Smooth muscle cell (in vitro differentiated cells): ENCODE data around the gene CECR2. TPM values are rescaled to one million over a fixed set of nuclear protein-coding genes. Genes with fewer than 3 reads are reported as not detected.

Experiments
- DNase-seq: peaks from one replicate; lab custom pipeline; 2025; ENCODE audit not compliant: unreplicated experiment; lab: John Stamatoyannopoulos, UW
- H2AFZ ChIP-seq: fragments of 200-600 bp; sonication (generic); 2 replicates; pipeline ENCODE4 v1.6.0; 2016; ENCODE audit warnings: antibody characterized with exemption, low read depth, mild to moderate bottlenecking
- H3F3A ChIP-seq: fragments of 200-600 bp; sonication (generic); 2 replicates; pipeline ENCODE4 v1.6.0; 2017; ENCODE audit warnings: antibody characterized with exemption, low read depth
- H3K27ac ChIP-seq: fragments of 200-600 bp; sonication (generic); 2 replicates; pipeline ENCODE4 v1.5.1; 2016; ENCODE audit warnings: low read depth, mild to moderate bottlenecking
- H3K27me3 ChIP-seq: fragments of 200-600 bp; sonication (generic); 2 replicates; pipeline ENCODE4 v1.6.1; 2016; ENCODE audit warnings: low read depth, mild to moderate bottlenecking
- H3K36me3 ChIP-seq: fragments of 200-600 bp; sonication (generic); 2 replicates; pipeline ENCODE4 v1.5.1; 2016; ENCODE audit warnings: low read depth
- H3K4me1 ChIP-seq: fragments of 200-600 bp; sonication (generic); 2 replicates; pipeline ENCODE4 v1.5.1; 2016; ENCODE audit warnings: low read depth
- H3K4me2 ChIP-seq: fragments of 200-600 bp; sonication (generic); 2 replicates; pipeline ENCODE4 v1.6.0; 2016; ENCODE audit warnings: mild to moderate bottlenecking
- H3K4me3 ChIP-seq: fragments of 200-600 bp; sonication (generic); 2 replicates; pipeline ENCODE4 v1.5.1; 2016; ENCODE audit warnings: mild to moderate bottlenecking
- H3K79me2 ChIP-seq: fragments of 200-600 bp; sonication (generic); 2 replicates; pipeline ENCODE4 v1.6.0; 2016; ENCODE audit warnings: low read depth, mild to moderate bottlenecking
- H3K9ac ChIP-seq: fragments of 200-600 bp; sonication (generic); 2 replicates; pipeline ENCODE4 v1.6.0; 2016; ENCODE audit warnings: low read depth
- H3K9me3 ChIP-seq: fragments of 200-600 bp; sonication (generic); replicated peaks from 2 replicates; pipeline ENCODE4 v1.5.1; 2016; ENCODE audit warnings: low read depth
- H4K20me1 ChIP-seq: fragments of 200-600 bp; sonication (generic); 2 replicates; pipeline ENCODE4 v1.6.0; 2016; ENCODE audit warnings: low read depth
- CTCF ChIP-seq: fragments of 200-600 bp; sonication (generic); IDR thresholded peaks from 2 replicates; pipeline ENCODE4 v1.5.1; 2017; ENCODE audit warnings: borderline replicate concordance, mild to moderate bottlenecking, antibody characterized with exemption; ENCODE audit not compliant: insufficient read depth, poor library complexity, severe bottlenecking
- WGBS: methylation state at CpG from one replicate; pipeline ENCODE4 v1.1.7; 2016; ENCODE audit warnings: low lambda C conversion rate; 5-methylcytosine and 5-hydroxymethylcytosine counted together
- polyA plus RNA-seq: library from polyadenylated mRNA; unstranded; fragments of >200 nt; fragmentation: Nextera tagmentation; extraction: Ambion mirVana; gene quantifications from 2 replicates; pipeline ENCODE4 v1.2.1, GENCODE V29; 2016
- total RNA-seq: library from RNA; depleted of rRNA; stranded (reverse); fragments of >200 nt; gene quantifications from 2 replicates; pipeline ENCODE4 v1.2.3, GENCODE V29; 2014

The CECR2 gene
- total and polyA plus RNA-seq, 2 experiments from 2014 or later, result 1.4 to 2.8 TPM

GRCh38 chr22:17337639-17338038, 31.6 kb upstream of the CECR2 start:
- H2AFZ ChIP-seq, result no peak overlapping the region
- whole genome bisulfite sequencing, result 90% methylated on average over 11 of the region's 11 CpGs

GRCh38 chr22:17339095-17339693, 30.1 kb upstream of the CECR2 start:
- Histone ChIP-seq H3K36me3 (no peaks in the 10 kb centered on the region), H3K4me3 (no peak overlapping the region), H2AFZ (no peak overlapping the region), H3K27me3 (no peaks in the 10 kb centered on the region), H3K79me2 (no peaks in the 10 kb centered on the region), H3K27ac (no peak overlapping the region), H3K9me3 (no peaks in the 10 kb centered on the region), H3F3A (no peaks in the 10 kb centered on the region), H3K4me2 (no peak overlapping the region), H4K20me1 (no peaks in the 10 kb centered on the region), H3K4me1 (no peaks in the 10 kb centered on the region), H3K9ac (no peak overlapping the region)
- no peak for DNase-seq
- TF ChIP-seq CTCF, result no peak
- WGBS, result 53% methylated on average over 8 of the region's 8 CpGs

More at GRCh38 chr22:17337639-17338038, 31.6 kb upstream of the CECR2 start:
- no peaks in the 10 kb centered on the region for H4K20me1 ChIP-seq
- H3K4me1 ChIP-seq, result no peaks in the 10 kb centered on the region
- H3K27me3 ChIP-seq, result no peaks in the 10 kb centered on the region
- H3K9me3 ChIP-seq, result no peaks in the 10 kb centered on the region
- DNase-seq, result no peak
- H3F3A ChIP-seq, result no peaks in the 10 kb centered on the region
- no peak overlapping the region for H3K4me2 ChIP-seq
- no peaks in the 10 kb centered on the region for H3K36me3 ChIP-seq
- no peak overlapping the region for H3K27ac ChIP-seq
- H3K9ac ChIP-seq, result no peak overlapping the region
- H3K79me2 ChIP-seq, result no peaks in the 10 kb centered on the region
- no peak for TF ChIP-seq CTCF
- no peak overlapping the region for H3K4me3 ChIP-seq

- WGBS, result 60% methylated on average over 5 of the region's 5 CpGs
- Histone ChIP-seq H3K4me3 (no peak overlapping the region), H3K27me3 (no peaks in the 10 kb centered on the region), H3K4me2 (no peak overlapping the region), H3K36me3 (no peaks in the 10 kb centered on the region), H3K4me1 (no peaks in the 10 kb centered on the region), H3K79me2 (no peaks in the 10 kb centered on the region), H3K9ac (no peak overlapping the region), H2AFZ (peak overlapping the region; percentile 16), H3F3A (no peaks in the 10 kb centered on the region), H4K20me1 (no peaks in the 10 kb centered on the region), H3K9me3 (no peaks in the 10 kb centered on the region), H3K27ac (no peak overlapping the region)
- no peak for TF ChIP-seq CTCF
- no peak for DNase-seq
These were observed 26.9 kb upstream of the CECR2 start for GRCh38 chr22:17342361-17342760.

GRCh38 chr22:17343766-17344165, 25.5 kb upstream of the CECR2 start:
- H3K4me3 ChIP-seq, result no peak overlapping the region
- no peak overlapping the region for H3K27ac ChIP-seq
- DNase-seq, result no peak
- H3F3A ChIP-seq, result no peaks in the 10 kb centered on the region
- TF ChIP-seq CTCF, result no peak
- no peaks in the 10 kb centered on the region for H3K79me2 ChIP-seq
- H4K20me1 ChIP-seq, result no peaks in the 10 kb centered on the region
- no peaks in the 10 kb centered on the region for H3K4me1 ChIP-seq
- H3K9ac ChIP-seq, result no peak overlapping the region
- no peaks in the 10 kb centered on the region for H3K36me3 ChIP-seq
- no peaks in the 10 kb centered on the region for H3K27me3 ChIP-seq
- no peak overlapping the region for H3K4me2 ChIP-seq
- H3K9me3 ChIP-seq, result no peaks in the 10 kb centered on the region
- no peak overlapping the region for H2AFZ ChIP-seq
- WGBS, result 89% methylated on average over 2 of the region's 2 CpGs
